GM21447 (cell line): ENCODE measurements around the gene VPS54.

Experiments
- ATAC-seq: cut with Tn5 transposase; IDR thresholded peaks from one replicate; pipeline ENCODE4 v1.9.1; 2021; ENCODE audit not compliant: unreplicated experiment

The VPS54 gene

GRCh38 chr2:63926815-63927214 lies 92.4 kb downstream of the VPS54 start:
- no peak for ATAC-seq

DNA sequence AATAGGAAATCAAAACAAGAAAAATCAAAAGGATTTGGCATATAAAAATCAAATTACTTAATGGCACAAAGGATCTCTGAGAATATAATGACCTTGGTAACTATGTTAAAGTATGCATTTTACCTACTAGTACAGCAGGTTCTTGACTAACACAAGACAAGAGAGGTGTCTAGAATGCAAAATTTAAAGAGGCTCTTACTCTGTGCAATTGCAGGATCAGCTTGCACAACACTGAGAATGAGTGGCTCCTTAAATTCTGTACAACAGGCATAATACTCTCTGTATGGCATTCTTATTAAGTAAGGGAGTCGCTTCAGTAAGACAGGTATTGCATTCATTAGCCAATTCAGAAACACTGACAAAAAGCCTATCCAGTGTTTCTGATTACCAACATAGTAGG lies 104.9 kb downstream of the VPS54 start:
- ATAC-seq, result no peak

DNA sequence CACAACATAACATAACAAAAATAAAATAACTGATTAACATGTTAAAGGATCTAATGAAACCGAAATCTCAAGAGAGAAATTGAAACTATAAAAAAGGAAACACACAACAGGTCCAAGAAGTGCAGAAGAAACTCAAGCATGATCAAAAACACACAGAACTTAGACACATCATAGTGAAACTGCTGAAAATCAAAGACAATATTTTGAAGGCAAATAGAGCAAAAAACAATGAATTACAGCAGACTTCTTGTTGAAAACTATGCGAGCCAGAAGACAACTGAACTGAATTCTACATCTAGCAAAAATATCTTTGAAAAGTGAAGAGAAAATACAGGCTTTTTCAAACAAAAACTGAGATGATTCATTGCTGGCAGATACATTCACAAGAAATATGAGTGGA lies 116.2 kb downstream of the VPS54 start:
- ATAC-seq, result peak; percentile 74

DNA sequence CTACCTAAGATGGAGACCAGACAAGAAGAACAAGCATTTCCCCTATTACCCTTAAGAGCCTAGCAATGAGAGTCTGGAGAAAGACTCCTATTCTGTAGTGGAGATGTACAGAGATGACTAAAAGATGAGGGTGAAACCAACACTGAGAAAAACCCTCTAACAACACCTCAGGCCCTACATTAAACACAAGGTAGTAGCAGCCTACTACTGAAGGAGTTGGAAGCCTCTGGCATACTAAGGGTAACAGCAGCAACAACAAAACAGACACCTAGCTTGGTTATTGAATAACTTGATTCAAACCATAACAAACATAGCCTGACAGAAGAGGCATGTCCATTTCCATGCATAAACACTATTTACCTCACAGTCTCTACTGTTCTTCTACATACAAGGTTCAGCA lies 117.1 kb downstream of the VPS54 start:
- no peak for ATAC-seq

GRCh38 chr2:63899639-63900038 lies 119.6 kb downstream of the VPS54 start:
- no peak for ATAC-seq

- no peak for ATAC-seq
Measured at GRCh38 chr2:63898839-63899238, 120.4 kb downstream of the VPS54 start.

- no peak for ATAC-seq
Measured at GRCh38 chr2:63894167-63894566, 125.1 kb downstream of the VPS54 start.

GRCh38 chr2:63893163-63893562 lies 126.1 kb downstream of the VPS54 start:
- ATAC-seq, result no peak

GRCh38 chr2:63891488-63892030 lies 127.7 kb downstream of the VPS54 start:
- ATAC-seq, result no peak

- ATAC-seq, result no peak
Measured at GRCh38 chr2:63890678-63891077, 128.6 kb downstream of the VPS54 start.

DNA sequence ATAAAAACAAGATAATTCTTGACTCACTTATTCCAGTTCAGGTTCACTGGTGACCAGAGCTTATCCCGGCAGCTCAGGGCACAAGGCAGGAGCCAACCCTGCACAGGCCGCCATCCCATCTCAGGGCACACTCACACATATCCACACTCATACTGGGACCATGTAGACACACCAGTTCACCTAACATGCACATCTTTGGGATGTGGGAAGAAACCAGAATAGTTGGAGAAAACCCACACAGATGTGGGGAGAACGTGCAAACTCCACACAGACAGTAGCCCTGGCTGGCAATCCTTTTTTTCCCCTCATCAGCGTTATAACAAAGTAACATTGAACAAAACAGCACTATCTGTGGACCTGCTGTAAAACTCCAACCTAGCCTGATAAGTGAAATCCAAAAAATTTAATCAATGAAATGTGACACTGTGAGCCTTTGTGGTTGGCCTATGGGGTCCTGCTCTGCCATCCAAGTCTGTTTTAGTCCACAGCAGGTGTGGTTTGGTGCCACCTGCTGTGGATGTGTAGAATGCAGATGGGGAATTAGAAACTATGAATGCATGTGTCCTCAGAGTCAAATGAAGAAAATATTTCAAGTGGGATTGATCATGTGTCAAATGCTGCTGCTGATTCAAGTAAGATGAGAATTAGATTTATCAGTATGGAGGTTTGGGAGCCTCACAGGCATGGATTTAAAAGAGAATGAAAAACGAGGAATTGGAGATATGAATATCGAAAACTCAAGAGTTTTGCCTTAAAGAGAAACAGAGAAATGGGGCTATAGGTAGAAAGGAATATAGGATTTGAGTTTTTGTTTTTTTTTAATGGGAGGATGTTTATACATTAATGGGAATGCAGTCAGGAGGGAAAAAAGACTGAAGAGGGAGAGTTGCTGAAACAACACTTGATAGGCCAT lies 130.5 kb downstream of the VPS54 start:
- ATAC-seq, result no peak

DNA sequence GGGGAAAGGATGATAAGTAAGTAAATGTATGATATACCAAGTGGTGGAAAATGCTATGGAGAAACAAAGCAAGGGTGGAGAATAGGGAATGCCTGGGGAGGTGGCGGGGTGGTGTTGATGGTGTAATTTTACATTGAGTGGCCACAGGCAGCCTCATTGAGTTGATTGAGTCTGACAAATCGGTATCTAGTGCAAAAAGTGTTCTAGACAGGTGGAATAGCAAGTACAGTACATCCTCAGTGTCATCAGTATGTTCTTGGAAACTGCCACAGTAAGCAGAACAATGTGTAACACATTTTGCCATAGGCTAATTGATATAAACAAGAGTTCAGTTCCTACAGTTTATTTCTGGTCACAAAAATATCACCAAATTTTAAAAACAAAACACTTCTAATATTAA lies 131.2 kb downstream of the VPS54 start:
- ATAC-seq, result no peak

GRCh38 chr2:63886445-63886844 lies 132.8 kb downstream of the VPS54 start:
- no peak for ATAC-seq

DNA sequence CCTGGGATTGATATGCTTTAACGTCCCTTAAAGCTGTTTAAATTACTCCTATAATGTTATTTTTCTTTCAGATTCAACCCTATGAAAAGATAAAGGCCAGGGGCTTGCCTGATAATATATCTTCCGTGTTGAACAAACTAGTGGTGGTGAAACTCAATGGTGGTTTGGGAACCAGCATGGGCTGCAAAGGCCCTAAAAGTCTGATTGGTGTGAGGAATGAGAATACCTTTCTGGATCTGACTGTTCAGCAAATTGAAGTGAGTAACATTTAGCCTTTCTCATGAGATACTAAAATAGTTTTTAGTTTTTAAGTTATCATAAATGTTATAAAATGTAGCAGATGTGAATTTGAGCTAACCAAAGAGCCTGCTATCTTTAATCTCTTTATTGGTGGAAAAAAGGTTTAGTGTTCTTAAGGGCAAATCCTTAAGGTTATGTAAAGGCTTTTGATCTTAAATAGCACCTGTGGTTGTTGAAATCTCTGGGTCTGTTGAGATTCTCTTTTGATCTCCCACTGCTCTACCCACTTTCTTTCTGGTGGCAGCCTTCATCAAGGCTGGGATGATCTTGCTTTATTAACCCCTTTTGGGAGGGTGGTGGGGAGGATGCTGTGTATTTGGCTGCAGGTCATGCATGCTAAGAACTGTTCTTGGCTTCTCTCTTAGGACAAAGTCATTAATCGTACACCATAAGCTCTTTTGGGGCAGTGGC lies 136.7 kb downstream of the VPS54 start:
- ATAC-seq, result no peak

DNA sequence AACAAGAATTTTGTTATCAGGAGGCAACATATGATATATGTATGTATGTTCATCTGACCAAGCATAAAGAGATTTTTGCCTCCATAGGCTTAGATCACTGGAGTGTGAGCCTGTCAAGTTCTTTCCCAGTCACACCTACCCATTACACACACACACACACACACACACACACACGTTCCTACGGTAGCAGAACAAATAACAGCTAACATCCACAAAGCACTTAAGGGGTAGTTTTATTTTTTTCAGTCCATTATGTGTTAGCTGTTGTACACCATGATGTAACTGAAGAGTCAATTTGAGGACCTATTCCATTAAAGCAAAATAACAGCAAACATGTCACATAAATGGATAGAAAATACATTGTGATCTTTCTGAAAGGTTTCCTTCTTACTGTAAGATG lies 138.0 kb downstream of the VPS54 start:
- ATAC-seq, result no peak

DNA sequence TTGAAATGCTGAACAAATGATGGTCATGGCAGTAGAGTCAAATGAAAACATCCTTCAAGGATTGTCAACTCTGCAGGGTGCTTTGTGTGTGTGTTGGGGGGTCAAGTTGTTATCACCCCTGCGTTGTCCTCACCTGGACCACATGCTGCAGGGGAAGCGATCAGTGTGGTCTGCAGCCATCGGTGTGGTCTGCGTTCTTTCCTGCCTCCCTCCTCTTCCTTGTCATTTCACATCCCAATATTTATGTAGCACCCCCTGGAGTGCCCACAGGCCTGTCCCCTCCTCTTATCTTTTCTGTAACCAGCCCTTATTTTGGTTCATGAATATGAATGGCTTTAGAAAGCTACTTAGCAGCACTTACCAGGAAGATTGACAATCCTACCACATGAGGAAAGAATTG lies 138.6 kb downstream of the VPS54 start:
- no peak for ATAC-seq

DNA sequence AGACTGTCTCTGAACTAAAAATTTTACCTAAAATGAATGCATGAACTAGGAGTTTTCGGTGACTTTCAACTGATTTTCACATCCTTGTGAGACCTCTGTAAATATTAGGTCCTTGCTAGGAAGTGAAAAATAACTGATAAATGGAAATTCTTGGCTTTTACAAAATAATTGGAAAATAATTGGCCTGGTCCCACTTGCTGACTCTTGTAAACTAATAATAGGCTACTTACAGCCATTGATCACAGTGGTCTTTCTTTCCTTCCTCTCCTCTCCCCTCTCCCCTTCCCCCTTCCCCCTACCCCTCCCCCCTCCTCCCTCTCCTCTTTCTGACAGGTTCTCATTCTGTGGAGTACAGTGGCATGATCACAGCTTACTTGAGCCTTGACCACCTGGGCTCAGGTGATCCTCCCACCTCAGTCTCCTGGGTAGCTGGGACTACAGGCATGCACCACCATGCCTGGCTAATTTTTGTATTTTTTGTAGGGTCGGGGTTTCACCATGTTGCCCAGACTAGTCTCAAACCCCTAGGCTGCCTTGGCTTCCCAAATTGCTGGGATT lies 139.3 kb downstream of the VPS54 start:
- no peak for ATAC-seq

DNA sequence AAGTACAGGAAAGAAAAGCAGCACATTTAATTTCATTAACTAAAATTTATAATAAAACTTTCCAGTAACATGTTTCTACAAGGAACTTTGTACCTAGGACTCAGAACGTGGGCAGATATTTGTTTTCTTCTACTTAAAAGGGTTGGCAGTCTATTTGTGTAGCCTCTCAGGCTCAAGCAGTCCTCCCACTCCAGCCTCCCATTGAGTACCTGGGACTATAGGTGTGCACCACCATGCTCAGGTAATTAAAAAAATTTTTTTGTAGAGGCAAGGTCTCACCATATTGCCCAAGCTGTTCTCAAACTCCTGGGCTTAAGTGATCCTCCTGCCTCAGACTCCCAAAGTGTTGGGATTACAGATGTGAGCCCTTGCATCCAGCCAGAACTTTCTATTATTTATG lies 140.7 kb downstream of the VPS54 start:
- no peak for ATAC-seq

GRCh38 chr2:63876311-63876710 lies 142.9 kb downstream of the VPS54 start:
- ATAC-seq, result no peak

DNA sequence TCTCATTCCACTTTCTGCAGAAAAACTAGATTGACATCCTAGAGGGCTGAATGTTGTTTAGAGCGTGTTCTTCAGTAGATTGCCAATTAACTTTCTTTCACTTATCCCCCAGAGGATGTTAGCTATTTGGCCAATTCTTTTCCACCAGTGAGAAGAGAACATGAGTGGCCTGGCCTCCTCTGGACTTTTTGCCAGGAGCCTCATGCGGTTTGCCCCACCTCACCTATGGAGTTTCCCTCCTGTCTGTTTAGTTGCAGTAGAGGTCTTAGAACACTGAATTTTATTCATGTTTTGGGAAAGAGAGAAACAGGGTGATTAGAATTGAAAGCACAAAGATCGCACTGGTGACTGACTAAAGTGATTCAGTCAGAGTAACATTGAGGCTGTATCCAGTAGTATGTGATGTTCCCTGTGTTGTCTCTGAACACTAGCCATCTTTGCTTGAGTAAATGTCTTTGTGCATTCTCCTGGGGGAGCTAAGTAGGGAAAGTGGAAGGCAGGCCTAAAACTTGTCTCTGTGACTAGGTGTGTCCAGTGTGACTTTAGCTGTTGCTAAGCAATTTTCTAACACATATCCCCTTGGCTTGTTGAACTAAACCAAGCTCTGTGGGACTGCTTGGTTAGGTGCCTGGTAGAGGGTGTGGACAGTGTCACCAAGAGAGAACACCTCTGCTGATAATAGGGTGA lies 143.5 kb downstream of the VPS54 start:
- no peak for ATAC-seq

DNA sequence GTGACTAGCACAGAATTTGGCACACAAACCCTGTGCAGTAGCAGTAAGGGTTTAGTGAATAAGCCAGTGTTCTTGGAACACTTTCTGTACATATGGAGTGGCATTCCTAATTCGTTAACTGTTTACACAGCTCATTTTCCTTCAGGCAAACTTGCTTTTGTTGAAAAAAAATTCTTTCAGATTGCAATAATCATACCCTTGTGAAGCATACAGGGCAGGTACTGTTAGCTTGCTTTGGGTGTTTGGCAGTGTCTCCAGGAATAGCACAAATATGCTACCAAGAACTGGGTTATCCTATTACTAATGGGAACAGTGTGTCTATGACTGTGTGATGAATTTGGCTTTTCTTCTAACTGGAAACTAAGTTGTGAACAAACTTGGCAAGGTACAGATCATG lies 144.1 kb downstream of the VPS54 start:
- ATAC-seq, result no peak
